OCI-LY7 (cell line): ENCODE results near the gene ANKRD17.

Experiments
- CTCF ChIP-seq: fragments of 200-600 bp; sonication (generic); conservative IDR thresholded peaks from 2 replicates; pipeline ENCODE4 v1.5.1; 2014; ENCODE audit warnings: mild to moderate bottlenecking, antibody characterized with exemption, low read length, moderate library complexity, mixed read lengths
- EZH2phosphoT487 ChIP-seq: fragments of 200-600 bp; sonication (generic); IDR thresholded peaks from 2 replicates; pipeline ENCODE4 v1.6.1; 2018; ENCODE audit warnings: low read depth, borderline replicate concordance, mild to moderate bottlenecking, mixed run types, antibody characterized with exemption, low read length, moderate library complexity, mixed read lengths

GRCh38 chr4:73212982-73213730 is 45.4 kb downstream of the ANKRD17 start:
- no peak for TF ChIP-seq CTCF
- no peak for TF ChIP-seq EZH2phosphoT487
